Fibroblast of mammary gland (primary cell): ENCODE measurements around the gene NUDT16L1.
A peak's percentile ranks its signal among the peaks of the same experiment; 100 is the strongest.
"Not testable (repeated sequence)": the region's sequence is repeated elsewhere in the genome, so short reads cannot be mapped to it uniquely, and the experiment has no call there.

Experiments used
- DNase-seq: peaks from one replicate; pipeline ENCODE4 v3.0.0-alpha.2; 2010; ENCODE audit warnings: low read depth
- H3K4me3 ChIP-seq: 2 replicates; pipeline ENCODE4 v1.5.1; 2011; ENCODE audit warnings: low read depth, mild to moderate bottlenecking, low read length, moderate library complexity; ENCODE audit not compliant: control insufficient read depth
- CTCF ChIP-seq: conservative IDR thresholded peaks from 2 replicates; pipeline ENCODE4 v1.5.1; 2011; ENCODE audit warnings: low read depth, low read length, inconsistent platforms; ENCODE audit not compliant: control insufficient read depth, insufficient read depth

Gene NUDT16L1

GRCh38 chr16:4693296-4693955 is at the start of gene NUDT16L1:
Gene NUDT16L1, plus strand, starts transcription at chr16:4693562. Its CDS starts 165 bp downstream, at chr16:4693727.
- no peak for TF ChIP-seq CTCF
- DNase-seq, result peak; percentile 87
- H3K4me3 ChIP-seq, result peak within 1 kb of the TSS; percentile 70

- DNase-seq, result no peak
- H3K4me3 ChIP-seq, result no peak overlapping the region
- no peak for TF ChIP-seq CTCF
Observed at GRCh38 chr16:4646773-4647643, 46.4 kb upstream of the NUDT16L1 start.

GRCh38 chr16:4647644-4647980 is 45.8 kb upstream of the NUDT16L1 start:
- TF ChIP-seq CTCF, result no peak
- DNase-seq, result no peak
- H3K4me3 ChIP-seq, result no peak overlapping the region

DNA sequence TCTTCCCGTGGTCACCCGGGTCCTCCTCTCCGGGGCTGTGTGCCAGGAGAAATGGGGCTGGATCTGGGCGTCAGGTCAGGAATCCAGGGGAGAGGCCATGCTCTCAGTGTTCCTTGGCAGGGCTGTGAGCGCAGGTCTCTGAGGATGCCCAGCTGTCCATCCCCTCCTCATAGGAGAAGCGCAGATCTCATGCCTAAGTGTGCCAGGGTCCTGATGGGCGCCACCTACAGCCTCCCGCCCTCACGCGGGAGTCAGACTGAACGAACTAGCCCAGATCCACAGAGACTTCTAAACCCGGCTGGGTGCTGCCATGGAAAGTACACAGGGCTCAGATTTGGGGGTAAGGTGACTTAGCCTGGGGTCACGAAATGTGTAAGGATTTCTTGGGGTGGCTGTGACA is 44.4 kb upstream of the NUDT16L1 start:
- TF ChIP-seq CTCF, result no peak
- no peak for DNase-seq
- H3K4me3 ChIP-seq, result no peak overlapping the region

GRCh38 chr16:4649744-4650442 is 43.5 kb upstream of the NUDT16L1 start:
- no peak overlapping the region for H3K4me3 ChIP-seq
- TF ChIP-seq CTCF, result no peak
- no peak for DNase-seq

GRCh38 chr16:4650443-4651074 is 42.8 kb upstream of the NUDT16L1 start:
- peak; percentile 63 for DNase-seq
- peak; percentile 73 for TF ChIP-seq CTCF
- not testable (repeated sequence) for H3K4me3 ChIP-seq
